HG03066 (cell line): ENCODE data around the gene ZSWIM6.

Source experiments
- ATAC-seq: cut with Tn5 transposase; IDR thresholded peaks from one replicate; pipeline ENCODE4 v1.9.1; 2021; ENCODE audit warnings: low read depth; ENCODE audit not compliant: unreplicated experiment

ZSWIM6 gene

GRCh38 chr5:61354199-61354598, 22.1 kb downstream of the ZSWIM6 start:
- ATAC-seq = no peak

GRCh38 chr5:61357745-61358144, 25.7 kb downstream of the ZSWIM6 start:
- ATAC-seq = no peak

- ATAC-seq = no peak
Observed at GRCh38 chr5:61362796-61363368, 30.8 kb downstream of the ZSWIM6 start.

- no peak for ATAC-seq
Observed at GRCh38 chr5:61363401-61364114, 31.5 kb downstream of the ZSWIM6 start.

GRCh38 chr5:61366497-61367240, 34.6 kb downstream of the ZSWIM6 start:
- no peak for ATAC-seq

- no peak for ATAC-seq
Observed at GRCh38 chr5:61370506-61370905, 38.4 kb downstream of the ZSWIM6 start.

- no peak for ATAC-seq
Observed at GRCh38 chr5:61371474-61371873, 39.4 kb downstream of the ZSWIM6 start.

GRCh38 chr5:61379677-61380076, 47.6 kb downstream of the ZSWIM6 start:
- no peak for ATAC-seq

GRCh38 chr5:61381968-61382367, 49.9 kb downstream of the ZSWIM6 start:
- ATAC-seq = no peak

- ATAC-seq = no peak
Observed at GRCh38 chr5:61385627-61386026, 53.6 kb downstream of the ZSWIM6 start.

- no peak for ATAC-seq
Observed at GRCh38 chr5:61386045-61386800, 54.2 kb downstream of the ZSWIM6 start.

GRCh38 chr5:61389609-61390008, 57.6 kb downstream of the ZSWIM6 start:
- no peak for ATAC-seq

- no peak for ATAC-seq
Observed at GRCh38 chr5:61394078-61394704, 62.1 kb downstream of the ZSWIM6 start.

- no peak for ATAC-seq
Observed at GRCh38 chr5:61394793-61395192, 62.7 kb downstream of the ZSWIM6 start.

- ATAC-seq = no peak
Observed at GRCh38 chr5:61397238-61397637, 65.2 kb downstream of the ZSWIM6 start.

GRCh38 chr5:61397937-61398336, 65.9 kb downstream of the ZSWIM6 start:
- ATAC-seq = no peak

GRCh38 chr5:61398440-61398839, 66.4 kb downstream of the ZSWIM6 start:
- ATAC-seq = no peak

GRCh38 chr5:61399679-61400078, 67.6 kb downstream of the ZSWIM6 start:
- no peak for ATAC-seq

- no peak for ATAC-seq
Observed at GRCh38 chr5:61401726-61402125, 69.7 kb downstream of the ZSWIM6 start.

- ATAC-seq = no peak
Observed at GRCh38 chr5:61402244-61402823, 70.3 kb downstream of the ZSWIM6 start.
